HepG2 (cell line): ENCODE data around the gene NOTCH4. TPM values are rescaled to one million over a fixed set of nuclear protein-coding genes. Genes with fewer than 3 reads are reported as not detected.

Source experiments
- ATAC-seq: fragments of 200-7000 bp; cut with Tn5 transposase; 3 replicates; pipeline ENCODE4 v1.9.1; 2020; ENCODE audit warnings: mild to moderate bottlenecking, moderate library complexity
- BruUV-seq: library from RNA; stranded (reverse); fragments of 400-500 nt; replicated peaks from 2 replicates; lab custom pipeline; 2021; lab: Mats Ljungman, UMichigan
- CTCF ChIA-PET: fragments of 300-600 bp; formaldehyde crosslinking; extraction: SDS; loops from one replicate; lab custom pipeline; 2021; ENCODE audit warnings: low total read pairs, inconsistent platforms, low intra/inter-chr PET ratio; lab: Yijun Ruan, JAX
- POLR2A ChIA-PET: fragments of 350-600 bp; sonication (Branson Sonifier 250); formaldehyde crosslinking; loops from one replicate; lab custom pipeline; 2020; ENCODE audit warnings: antibody characterized with exemption, inconsistent platforms; lab: Yijun Ruan, JAX
- DNase-seq: peaks from one replicate; pipeline ENCODE4 v3.0.0-alpha.2; 2015; ENCODE audit warnings: low spot score
- FAIRE-seq: peaks from 3 replicates; lab custom pipeline; 2011; peaks lifted over from hg19 to GRCh38; lab: Jason Lieb, UNC
- H2AFZ ChIP-seq: one replicate; pipeline ENCODE4 v1.6.1; 2011; ENCODE audit warnings: low read length, inconsistent platforms
- H3K27ac ChIP-seq: fragments of 300-600 bp; 3 replicates; pipeline ENCODE4 v1.8.0; 2011; ENCODE audit warnings: mixed run types, mild to moderate bottlenecking, mixed read lengths, low read length, inconsistent platforms; ENCODE audit not compliant: insufficient read depth; ENCODE audit errors: extremely low read length
- H3K27me3 ChIP-seq, 2 experiments: fragments of 200-600 bp in 1 of 2; 2 replicates in 1 of 2; 3 replicates in 1 of 2; pipeline versions ENCODE4 v1.6.0 to v1.8.0; 2011; ENCODE audit warnings: low read length in 2 of 2, mild to moderate bottlenecking in 2 of 2, moderate library complexity in 2 of 2, inconsistent platforms in 1 of 2; ENCODE audit not compliant: insufficient read depth in 2 of 2, control insufficient read depth in 1 of 2
- H3K36me3 ChIP-seq, 2 experiments: fragments of 200-600 bp in 1 of 2; replicated peaks in 1 of 2; 2 replicates in 1 of 2; 3 replicates in 1 of 2; pipeline versions ENCODE4 v1.5.1 to v1.8.0; 2011; ENCODE audit warnings: low read length in 2 of 2, inconsistent platforms in 1 of 2; ENCODE audit not compliant: insufficient read depth in 2 of 2, control insufficient read depth in 1 of 2
- H3K4me1 ChIP-seq: 2 replicates; pipeline ENCODE4 v1.5.1; 2012; ENCODE audit warnings: low read length, inconsistent platforms; ENCODE audit not compliant: insufficient read depth
- H3K4me2 ChIP-seq: 2 replicates; pipeline ENCODE4 v1.6.0; 2011; ENCODE audit warnings: low read depth, low read length, inconsistent platforms
- H3K4me3 ChIP-seq, 3 experiments: fragments of 200-600 bp in 1 of 3; sonication (generic), shearing (Covaris generic) in 1 of 3; replicated peaks in 1 of 3; 2 replicates each; pipeline ENCODE4 v1.5.1; 2011 to 2016; ENCODE audit warnings: low read length in 3 of 3, inconsistent platforms in 2 of 3, low read depth in 2 of 3, mild to moderate bottlenecking in 2 of 3, control low read depth in 1 of 3, mixed read lengths in 1 of 3; ENCODE audit not compliant: insufficient read depth in 1 of 3
- H3K79me2 ChIP-seq: one replicate; pipeline ENCODE4 v1.6.1; 2011; ENCODE audit warnings: low read length, inconsistent platforms; ENCODE audit not compliant: insufficient read depth
- H3K9ac ChIP-seq: 2 replicates; pipeline ENCODE4 v1.6.0; 2011; ENCODE audit warnings: mild to moderate bottlenecking, low read depth, low read length, inconsistent platforms; ENCODE audit not compliant: insufficient read depth
- H3K9me3 ChIP-seq: 2 replicates; pipeline ENCODE4 v1.5.1; 2012; ENCODE audit warnings: mild to moderate bottlenecking, low read length
- H4K20me1 ChIP-seq: 2 replicates; pipeline ENCODE4 v1.6.0; 2011; ENCODE audit warnings: inconsistent platforms, mild to moderate bottlenecking, low read length, moderate library complexity; ENCODE audit not compliant: insufficient read depth
- AGO2 ChIP-seq: fragments of 200-400 bp; formaldehyde crosslinking; optimal IDR thresholded peaks from 2 replicates; pipeline ENCODE3; 2017; ENCODE audit warnings: mild to moderate bottlenecking, low read depth, low read length, moderate library complexity
- BCL3 ChIP-seq: sonication (generic); formaldehyde crosslinking; IDR thresholded peaks from 2 replicates; pipeline ENCODE4 v1.5.1; 2020; ENCODE audit warnings: mild to moderate bottlenecking, missing genetic modification reagents, moderate library complexity
- CBX5 ChIP-seq: sonication (generic); formaldehyde crosslinking; IDR thresholded peaks from 2 replicates; pipeline ENCODE4 v1.4.0; 2020; ENCODE audit warnings: missing genetic modification reagents, borderline replicate concordance
- ZFP37 ChIP-seq: sonication (generic); formaldehyde crosslinking; IDR thresholded peaks from 2 replicates; pipeline ENCODE4 v1.4.0; 2020; ENCODE audit warnings: missing genetic modification reagents, borderline replicate concordance
- ZFX ChIP-seq: sonication (generic); formaldehyde crosslinking; IDR thresholded peaks from 2 replicates; pipeline ENCODE4 v1.4.0; 2020; ENCODE audit warnings: mild to moderate bottlenecking, low read depth, missing genetic modification reagents, moderate library complexity
- WGBS: methylation state at CpG from one replicate; pipeline ENCODE4 v1.1.6; 2017; ENCODE audit warnings: low lambda C conversion rate; 5-methylcytosine and 5-hydroxymethylcytosine counted together
- in situ Hi-C: cut with HindIII; loops from 2 replicates; pipeline ENCODE4 v1.10.0; 2017; ENCODE audit warnings: low pct_unique_long_range_greater_than_20kb; ENCODE audit not compliant: extremely low pct_ligation_motif_present
- intact Hi-C: fragments of 100-400 bp; cut with micrococcal nuclease; formaldehyde crosslinking; loops from one replicate; pipeline ENCODE4 v1.10.0; 2022; ENCODE audit not compliant: unreplicated experiment
- polyA plus RNA-seq, 8 experiments: library from polyadenylated mRNA; depleted of rRNA in 3 of 8; stranded (reverse) in 7 of 8; unstranded in 1 of 8; fragments of >200 nt; fragmentation: Illumina TruSeq in 4 of 8; extraction: Trizol in 4 of 8; gene quantifications; 2 replicates each; pipeline versions ENCODE4 v1.2.1 to v1.2.3, GENCODE V29; 2011 to 2016; ENCODE audit warnings: low read depth in 4 of 8, missing spikeins in 1 of 8, mixed read lengths in 1 of 8; ENCODE audit not compliant: insufficient read depth in 1 of 8
- total RNA-seq, 5 experiments: library from RNA; depleted of rRNA; stranded (reverse); fragments of >200 nt; fragmentation: Illumina TruSeq; extraction: Trizol; gene quantifications; 2 replicates each; pipeline ENCODE4 v1.2.3, GENCODE V29; 2016; ENCODE audit warnings: low read depth in 1 of 5

Gene NOTCH4
- total and polyA plus RNA-seq, 2 of the 13 experiments (the other 11 are each of a cell fraction or from before 2014, with no cell fraction given) = 0.51 to 0.83 TPM

- intact Hi-C loops = loop anchor here (5.0 kb wide), 1 partner anchor 1087 kb away; no protein-coding TSS in a partner anchor
- POLR2A ChIA-PET = interaction anchor here (1.6 to 5.8 kb wide), 3 partner anchors 9 to 52 kb away, joined by 5 to 127 read pairs (median 82); partner anchors contain the start of genes ATF6B and PBX2
- Histone ChIP-seq H4K20me1 (no peaks in the 10 kb centered on the region), H3K9me3 (no peaks in the 10 kb centered on the region), H3K27me3 (no peaks in the 10 kb centered on the region; a peak in 1 of 5 replicates), H3K9ac (peak overlapping the region; percentile 90; the same call in 1 of the 2 replicates), H3K79me2 (peaks cover 30% of the 10 kb centered on the region), H3K4me1 (peaks cover 34% of the 10 kb centered on the region), H3K4me2 (peak overlapping the region; percentile 97), H3K4me3 (no peak overlapping the region), H3K27ac (peak overlapping the region; percentile 97), H2AFZ (no peak overlapping the region), H3K36me3 (peaks cover 20 to 32% of the 10 kb centered on the region in 2 experiments; a peak in 4 of 5 replicates)
- FAIRE-seq (no peak), DNase-seq (no peak), ATAC-seq (no peak)
- in situ Hi-C loops = no loop called here
- BruUV-seq = no TSS peak
- CTCF ChIA-PET = no interaction called here
- 90% methylated on average over 10 of the region's 10 CpGs for WGBS
- TF ChIP-seq CBX5 (CRISPR knock-in tag) = no peak
- no peak for TF ChIP-seq BCL3 (CRISPR knock-in tag)
- TF ChIP-seq ZFP37 = no peak
- no peak for TF ChIP-seq AGO2
- TF ChIP-seq ZFX (CRISPR knock-in tag) = no peak
Observed at GRCh38 chr6:32179766-32180405, 44.0 kb downstream of the NOTCH4 start.
